ENCODE measurements around the gene ATP2A1. TPM values are rescaled to one million over a fixed set of nuclear protein-coding genes. Genes with fewer than 3 reads are reported as not detected.
"Not testable (repeated sequence)": the region's sequence is repeated elsewhere in the genome, so short reads cannot be mapped to it uniquely, and the experiment has no call there.

The ATP2A1 gene
- total and polyA plus RNA-seq, 2 experiments from 2014 or later: 0.73 to 4.0 TPM

DNA sequence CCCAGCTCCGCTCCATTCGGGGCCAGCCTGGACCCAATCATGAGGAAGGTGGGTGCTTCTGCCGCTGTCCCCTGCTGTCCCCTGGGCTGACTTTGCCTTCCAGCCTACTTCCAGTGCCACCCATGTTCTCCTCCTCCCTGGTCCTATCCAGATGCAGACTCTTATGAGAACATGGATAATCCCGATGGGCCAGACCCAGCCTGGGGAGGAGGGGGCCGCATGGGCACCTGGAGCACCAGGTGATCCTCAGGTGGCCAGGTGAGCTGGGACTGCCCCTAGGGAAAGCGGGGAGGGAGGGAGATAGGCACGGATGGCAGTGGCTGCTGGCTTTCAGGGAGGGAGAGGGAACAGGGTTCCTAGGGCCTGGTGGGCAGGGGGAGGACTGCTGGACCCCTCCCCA lies 60.4 kb downstream of the ATP2A1 start (continued):
- TF ChIP-seq, protein P1, sequence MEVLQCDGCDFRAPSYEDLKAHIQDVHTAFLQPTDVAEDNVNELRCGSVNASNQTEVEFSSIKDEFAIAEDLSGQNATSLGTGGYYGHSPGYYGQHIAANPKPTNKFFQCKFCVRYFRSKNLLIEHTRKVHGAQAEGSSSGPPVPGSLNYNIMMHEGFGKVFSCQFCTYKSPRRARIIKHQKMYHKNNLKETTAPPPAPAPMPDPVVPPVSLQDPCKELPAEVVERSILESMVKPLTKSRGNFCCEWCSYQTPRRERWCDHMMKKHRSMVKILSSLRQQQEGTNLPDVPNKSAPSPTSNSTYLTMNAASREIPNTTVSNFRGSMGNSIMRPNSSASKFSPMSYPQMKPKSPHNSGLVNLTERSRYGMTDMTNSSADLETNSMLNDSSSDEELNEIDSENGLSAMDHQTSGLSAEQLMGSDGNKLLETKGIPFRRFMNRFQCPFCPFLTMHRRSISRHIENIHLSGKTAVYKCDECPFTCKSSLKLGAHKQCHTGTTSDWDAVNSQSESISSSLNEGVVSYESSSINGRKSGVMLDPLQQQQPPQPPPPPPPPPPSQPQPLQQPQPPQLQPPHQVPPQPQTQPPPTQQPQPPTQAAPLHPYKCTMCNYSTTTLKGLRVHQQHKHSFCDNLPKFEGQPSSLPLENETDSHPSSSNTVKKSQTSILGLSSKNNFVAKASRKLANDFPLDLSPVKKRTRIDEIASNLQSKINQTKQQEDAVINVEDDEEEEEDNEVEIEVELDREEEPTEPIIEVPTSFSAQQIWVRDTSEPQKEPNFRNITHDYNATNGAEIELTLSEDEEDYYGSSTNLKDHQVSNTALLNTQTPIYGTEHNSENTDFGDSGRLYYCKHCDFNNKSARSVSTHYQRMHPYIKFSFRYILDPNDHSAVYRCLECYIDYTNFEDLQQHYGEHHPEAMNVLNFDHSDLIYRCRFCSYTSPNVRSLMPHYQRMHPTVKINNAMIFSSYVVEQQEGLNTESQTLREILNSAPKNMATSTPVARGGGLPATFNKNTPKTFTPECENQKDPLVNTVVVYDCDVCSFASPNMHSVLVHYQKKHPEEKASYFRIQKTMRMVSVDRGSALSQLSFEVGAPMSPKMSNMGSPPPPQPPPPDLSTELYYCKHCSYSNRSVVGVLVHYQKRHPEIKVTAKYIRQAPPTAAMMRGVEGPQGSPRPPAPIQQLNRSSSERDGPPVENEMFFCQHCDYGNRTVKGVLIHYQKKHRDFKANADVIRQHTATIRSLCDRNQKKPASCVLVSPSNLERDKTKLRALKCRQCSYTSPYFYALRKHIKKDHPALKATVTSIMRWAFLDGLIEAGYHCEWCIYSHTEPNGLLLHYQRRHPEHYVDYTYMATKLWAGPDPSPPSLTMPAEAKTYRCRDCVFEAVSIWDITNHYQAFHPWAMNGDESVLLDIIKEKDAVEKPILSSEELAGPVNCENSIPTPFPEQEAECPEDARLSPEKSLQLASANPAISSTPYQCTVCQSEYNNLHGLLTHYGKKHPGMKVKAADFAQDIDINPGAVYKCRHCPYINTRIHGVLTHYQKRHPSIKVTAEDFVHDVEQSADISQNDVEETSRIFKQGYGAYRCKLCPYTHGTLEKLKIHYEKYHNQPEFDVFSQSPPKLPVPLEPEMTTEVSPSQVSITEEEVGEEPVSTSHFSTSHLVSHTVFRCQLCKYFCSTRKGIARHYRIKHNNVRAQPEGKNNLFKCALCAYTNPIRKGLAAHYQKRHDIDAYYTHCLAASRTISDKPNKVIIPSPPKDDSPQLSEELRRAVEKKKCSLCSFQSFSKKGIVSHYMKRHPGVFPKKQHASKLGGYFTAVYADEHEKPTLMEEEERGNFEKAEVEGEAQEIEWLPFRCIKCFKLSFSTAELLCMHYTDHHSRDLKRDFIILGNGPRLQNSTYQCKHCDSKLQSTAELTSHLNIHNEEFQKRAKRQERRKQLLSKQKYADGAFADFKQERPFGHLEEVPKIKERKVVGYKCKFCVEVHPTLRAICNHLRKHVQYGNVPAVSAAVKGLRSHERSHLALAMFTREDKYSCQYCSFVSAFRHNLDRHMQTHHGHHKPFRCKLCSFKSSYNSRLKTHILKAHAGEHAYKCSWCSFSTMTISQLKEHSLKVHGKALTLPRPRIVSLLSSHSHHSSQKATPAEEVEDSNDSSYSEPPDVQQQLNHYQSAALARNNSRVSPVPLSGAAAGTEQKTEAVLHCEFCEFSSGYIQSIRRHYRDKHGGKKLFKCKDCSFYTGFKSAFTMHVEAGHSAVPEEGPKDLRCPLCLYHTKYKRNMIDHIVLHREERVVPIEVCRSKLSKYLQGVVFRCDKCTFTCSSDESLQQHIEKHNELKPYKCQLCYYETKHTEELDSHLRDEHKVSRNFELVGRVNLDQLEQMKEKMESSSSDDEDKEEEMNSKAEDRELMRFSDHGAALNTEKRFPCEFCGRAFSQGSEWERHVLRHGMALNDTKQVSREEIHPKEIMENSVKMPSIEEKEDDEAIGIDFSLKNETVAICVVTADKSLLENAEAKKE (CRISPR knock-in tag; IDR thresholded peaks at IDR 0.05): no peak
- TF ChIP-seq NANOG (IDR thresholded peaks at IDR 0.05; ENCODE audit: borderline replicate concordance): no peak
- TF ChIP-seq CREB1 (CRISPR knock-in tag; IDR thresholded peaks at IDR 0.05; ENCODE audit: low read depth): no peak
- no peak for TF ChIP-seq ZNF331 (CRISPR knock-in tag; IDR thresholded peaks at IDR 0.05; ENCODE audit: low read depth)

DNA sequence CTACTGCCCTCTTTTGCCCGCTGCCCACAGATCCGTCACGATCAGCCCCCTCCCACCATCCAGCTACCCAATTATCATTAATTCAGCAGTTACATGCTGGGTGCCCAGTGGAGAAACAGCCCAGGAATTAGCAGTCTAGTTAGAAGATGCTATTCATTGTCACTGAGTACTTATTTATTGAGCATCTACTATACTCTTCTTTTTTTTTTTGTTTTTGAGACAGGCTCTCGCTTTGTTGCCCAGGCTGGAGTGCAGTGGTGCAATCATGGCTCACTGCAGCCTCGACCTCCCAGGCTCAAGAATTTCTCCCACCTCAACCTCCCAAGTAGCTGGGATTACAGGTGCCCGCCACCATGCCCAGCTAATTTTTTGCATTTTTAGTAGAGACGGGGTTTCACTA lies 61.5 kb downstream of the ATP2A1 start:
- H2AFZ ChIP-seq; H3K4me1 ChIP-seq (ENCODE audit: insufficient read depth); H3K4me2 ChIP-seq; H3K27ac Mint-ChIP-seq; H4K20me1 ChIP-seq (replicated peaks; ENCODE audit: insufficient read depth); H3K27ac ChIP-seq (ENCODE audit: low read depth); H3K36me3 Mint-ChIP-seq (ENCODE audit: low read depth); H3K4me3 ChIP-seq; H3K36me3 ChIP-seq (ENCODE audit: insufficient read depth); H3K4me3 Mint-ChIP-seq; H3F3A ChIP-seq (replicated peaks; ENCODE audit: low read depth); ATAC-seq; H3K9me2 ChIP-seq (ENCODE audit: insufficient read depth); DNase-seq (ENCODE audit: low spot score); H3K27me3 ChIP-seq (ENCODE audit: insufficient read depth); H3K9me3 Mint-ChIP-seq; H3K4me1 Mint-ChIP-seq; H3K79me2 ChIP-seq (replicated peaks; ENCODE audit: insufficient read depth): not testable (repeated sequence)
- H3K27me3 Mint-ChIP-seq (ENCODE audit: insufficient read depth, low read depth, poor library complexity): peaks cover 20% of the 10 kb centered on the region

DNA sequence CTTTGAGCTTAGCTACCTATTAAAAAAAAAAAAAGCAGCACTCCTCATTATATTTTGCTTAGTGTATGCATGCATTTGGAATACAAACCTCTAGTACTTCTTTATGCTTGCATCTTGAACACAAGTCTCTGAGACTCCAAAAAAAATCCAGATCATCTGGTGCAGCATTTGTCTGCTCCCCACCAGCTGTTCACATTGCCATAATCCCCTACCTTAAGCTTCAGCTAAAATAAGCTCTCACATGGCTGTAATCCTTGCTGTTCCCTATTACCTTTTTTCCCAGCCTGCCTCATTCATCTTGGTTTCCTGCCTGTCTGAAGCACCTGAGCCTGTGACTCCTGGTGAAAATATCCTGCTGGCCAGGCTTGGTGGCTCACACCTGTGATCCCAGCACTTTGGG lies 65.0 kb downstream of the ATP2A1 start:
- Histone ChIP-seq H4K20me1 (replicated peaks; ENCODE audit: insufficient read depth) (no peaks in the 10 kb centered on the region), H3K36me3 (ENCODE audit: insufficient read depth) (no peaks in the 10 kb centered on the region), H3K79me2 (replicated peaks; ENCODE audit: insufficient read depth) (no peaks in the 10 kb centered on the region), H3K4me1 (ENCODE audit: insufficient read depth) (no peaks in the 10 kb centered on the region), H3K27me3 (ENCODE audit: insufficient read depth) (no peaks in the 10 kb centered on the region), H3F3A (replicated peaks; ENCODE audit: low read depth) (0 out of 2 replicates have a peak, but pooled peaks cover 2% of the 10 kb centered on the region), H2AFZ (no peak overlapping the region), H3K9me2 (ENCODE audit: insufficient read depth) (no peaks in the 10 kb centered on the region), H3K4me2 (no peak overlapping the region), H3K27ac (ENCODE audit: low read depth) (no peak overlapping the region), H3K4me3 (no peak overlapping the region)
- Mint-ChIP-seq H3K4me3 (no peak overlapping the region), H3K4me1 (peaks cover 5% of the 10 kb centered on the region; the same call in 2 of the 3 replicates), H3K27ac (no peak overlapping the region), H3K36me3 (ENCODE audit: low read depth) (no peaks in the 10 kb centered on the region), H3K9me3 (no peaks in the 10 kb centered on the region; the same call in 2 of the 3 replicates), H3K27me3 (ENCODE audit: insufficient read depth, low read depth, poor library complexity) (peaks cover 9% of the 10 kb centered on the region)
- no peak for DNase-seq (ENCODE audit: low spot score)
- ATAC-seq: no peak
- TF ChIP-seq EZH2 (IDR thresholded peaks at IDR 0.05; ENCODE audit: low read depth, unreplicated experiment) (no peak), ZNF114 (CRISPR knock-in tag; IDR thresholded peaks at IDR 0.05) (no peak), CREB1 (CRISPR knock-in tag; IDR thresholded peaks at IDR 0.05; ENCODE audit: low read depth) (no peak), NANOG (IDR thresholded peaks at IDR 0.05; ENCODE audit: borderline replicate concordance) (no peak), EZH2phosphoT487 (IDR thresholded peaks at IDR 0.05; ENCODE audit: unreplicated experiment) (no peak)
- TF ChIP-seq, protein P2, sequence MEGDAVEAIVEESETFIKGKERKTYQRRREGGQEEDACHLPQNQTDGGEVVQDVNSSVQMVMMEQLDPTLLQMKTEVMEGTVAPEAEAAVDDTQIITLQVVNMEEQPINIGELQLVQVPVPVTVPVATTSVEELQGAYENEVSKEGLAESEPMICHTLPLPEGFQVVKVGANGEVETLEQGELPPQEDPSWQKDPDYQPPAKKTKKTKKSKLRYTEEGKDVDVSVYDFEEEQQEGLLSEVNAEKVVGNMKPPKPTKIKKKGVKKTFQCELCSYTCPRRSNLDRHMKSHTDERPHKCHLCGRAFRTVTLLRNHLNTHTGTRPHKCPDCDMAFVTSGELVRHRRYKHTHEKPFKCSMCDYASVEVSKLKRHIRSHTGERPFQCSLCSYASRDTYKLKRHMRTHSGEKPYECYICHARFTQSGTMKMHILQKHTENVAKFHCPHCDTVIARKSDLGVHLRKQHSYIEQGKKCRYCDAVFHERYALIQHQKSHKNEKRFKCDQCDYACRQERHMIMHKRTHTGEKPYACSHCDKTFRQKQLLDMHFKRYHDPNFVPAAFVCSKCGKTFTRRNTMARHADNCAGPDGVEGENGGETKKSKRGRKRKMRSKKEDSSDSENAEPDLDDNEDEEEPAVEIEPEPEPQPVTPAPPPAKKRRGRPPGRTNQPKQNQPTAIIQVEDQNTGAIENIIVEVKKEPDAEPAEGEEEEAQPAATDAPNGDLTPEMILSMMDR (conservative IDR thresholded peaks at IDR 0.05; ENCODE audit: low read depth in 2 of 2): no peak
- TF ChIP-seq, protein P3, sequence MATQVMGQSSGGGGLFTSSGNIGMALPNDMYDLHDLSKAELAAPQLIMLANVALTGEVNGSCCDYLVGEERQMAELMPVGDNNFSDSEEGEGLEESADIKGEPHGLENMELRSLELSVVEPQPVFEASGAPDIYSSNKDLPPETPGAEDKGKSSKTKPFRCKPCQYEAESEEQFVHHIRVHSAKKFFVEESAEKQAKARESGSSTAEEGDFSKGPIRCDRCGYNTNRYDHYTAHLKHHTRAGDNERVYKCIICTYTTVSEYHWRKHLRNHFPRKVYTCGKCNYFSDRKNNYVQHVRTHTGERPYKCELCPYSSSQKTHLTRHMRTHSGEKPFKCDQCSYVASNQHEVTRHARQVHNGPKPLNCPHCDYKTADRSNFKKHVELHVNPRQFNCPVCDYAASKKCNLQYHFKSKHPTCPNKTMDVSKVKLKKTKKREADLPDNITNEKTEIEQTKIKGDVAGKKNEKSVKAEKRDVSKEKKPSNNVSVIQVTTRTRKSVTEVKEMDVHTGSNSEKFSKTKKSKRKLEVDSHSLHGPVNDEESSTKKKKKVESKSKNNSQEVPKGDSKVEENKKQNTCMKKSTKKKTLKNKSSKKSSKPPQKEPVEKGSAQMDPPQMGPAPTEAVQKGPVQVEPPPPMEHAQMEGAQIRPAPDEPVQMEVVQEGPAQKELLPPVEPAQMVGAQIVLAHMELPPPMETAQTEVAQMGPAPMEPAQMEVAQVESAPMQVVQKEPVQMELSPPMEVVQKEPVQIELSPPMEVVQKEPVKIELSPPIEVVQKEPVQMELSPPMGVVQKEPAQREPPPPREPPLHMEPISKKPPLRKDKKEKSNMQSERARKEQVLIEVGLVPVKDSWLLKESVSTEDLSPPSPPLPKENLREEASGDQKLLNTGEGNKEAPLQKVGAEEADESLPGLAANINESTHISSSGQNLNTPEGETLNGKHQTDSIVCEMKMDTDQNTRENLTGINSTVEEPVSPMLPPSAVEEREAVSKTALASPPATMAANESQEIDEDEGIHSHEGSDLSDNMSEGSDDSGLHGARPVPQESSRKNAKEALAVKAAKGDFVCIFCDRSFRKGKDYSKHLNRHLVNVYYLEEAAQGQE (IDR thresholded peaks at IDR 0.05; ENCODE audit: unreplicated experiment): no peak

Measured in GM23338 (cell line).